Kidney (tissue), 14 donors: Measurements from ENCODE around the gene BCL10. TPM values are rescaled to one million over a fixed set of nuclear protein-coding genes. Genes with fewer than 3 reads are reported as not detected.

Experiments used
- DNase-seq, 5 donors: peaks; one replicate each; pipeline ENCODE4 v3.0.0-alpha.2; 2013 to 2020
- FAIRE-seq: peaks from 2 replicates; lab custom pipeline; 2012; peaks lifted over from hg19 to GRCh38; lab: Jason Lieb, UNC
- H3K27ac ChIP-seq, 2 donors: one replicate each; pipeline ENCODE4 v1.7.0; 2013; ENCODE audit warnings: low read depth in 2 of 2, low read length in 2 of 2, inconsistent platforms in 1 of 2
- H3K27me3 ChIP-seq: one replicate; pipeline ENCODE4 v1.7.1; 2013; ENCODE audit warnings: low read length, inconsistent platforms; ENCODE audit not compliant: control insufficient read depth, insufficient read depth
- H3K36me3 ChIP-seq, 3 donors: one replicate each; pipeline versions ENCODE4 v1.7.0 to v1.7.1; 2013; ENCODE audit warnings: low read length in 3 of 3, control low read depth in 1 of 3, inconsistent platforms in 1 of 3; ENCODE audit not compliant: insufficient read depth in 3 of 3, control insufficient read depth in 2 of 3
- H3K4me1 ChIP-seq, 3 donors: one replicate each; pipeline versions ENCODE4 v1.7.0 to v1.7.1; 2013; ENCODE audit warnings: low read length in 3 of 3, inconsistent platforms in 1 of 3, low read depth in 1 of 3; ENCODE audit not compliant: control insufficient read depth in 2 of 3, insufficient read depth in 2 of 3
- H3K4me3 ChIP-seq, 3 donors: one replicate each; pipeline versions ENCODE4 v1.7.0 to v1.8.1; 2013; ENCODE audit warnings: low read length in 3 of 3, control low read depth in 1 of 3, inconsistent platforms in 1 of 3
- H3K9ac ChIP-seq, 3 donors: one replicate each; pipeline versions ENCODE4 v1.7.0 to v1.7.1; 2013; ENCODE audit warnings: low read length in 3 of 3, control low read depth in 1 of 3, inconsistent platforms in 1 of 3
- H3K9me3 ChIP-seq, 3 donors: one replicate each; pipeline versions ENCODE4 v1.7.0 to v1.7.1; 2013; ENCODE audit warnings: low read length in 3 of 3, control low read depth in 1 of 3, inconsistent platforms in 1 of 3; ENCODE audit not compliant: control insufficient read depth in 2 of 3, insufficient read depth in 1 of 3
- CTCF ChIP-seq: IDR thresholded peaks from 3 replicates; pipeline ENCODE4 v1.5.1; 2012; ENCODE audit warnings: mild to moderate bottlenecking, moderate library complexity, borderline replicate concordance; ENCODE audit not compliant: insufficient read depth; ENCODE audit errors: extremely low read depth
- intact Hi-C: fragments of 100-400 bp; cut with DNase I; formaldehyde crosslinking; loops from one replicate; pipeline ENCODE4 v1.11.1; 2022
- polyA plus RNA-seq: library from polyadenylated mRNA; stranded (reverse); fragments of 350-450 nt; fragmentation: Illumina TruSeq; extraction: RNeasy Lipid Tissue Mini Kit (QIAGEN cat#74804); gene quantifications from one replicate; pipeline ENCODE4 v1.2.3, GENCODE V29; 2014; ENCODE audit warnings: low read depth, low replicate concordance; ENCODE audit not compliant: insufficient read depth
- total RNA-seq: library from RNA; stranded (reverse); fragmentation: NEBNext Ultra II Directional; extraction: Animal tissue kit (Norgen Biotek cat#: 25700); gene quantifications from one replicate; pipeline ENCODE4 v1.2.1, GENCODE V29; 2021
- donor health status: control.
- donor health status: control.
- donor health status: control.
- donor health status: control.
- donor health status: control.
- donor health status: DM: yes; HTN: yes; CAD: no.
- donor health status: Normal renal cell carcinoma (clear cell type).

The BCL10 gene
- total and polyA plus RNA-seq, 2 donors from 2014 or later, result 7.8 to 27.1 TPM

- Histone ChIP-seq H3K27me3 (no peaks in the 10 kb centered on the region), H3K9me3 (no peaks in the 10 kb centered on the region), H3K4me1 (peaks cover 6 to 7% (median 7%) of the 10 kb centered on the region in 3 donors), H3K36me3 (no peaks in the 10 kb centered on the region), H3K4me3 (no peak overlapping the region), H3K9ac (no peak overlapping the region), H3K27ac (peak overlapping the region in 1 of 2 donors; percentile 5)
- FAIRE-seq, result no peak
- DNase-seq, result peak in 4 of 5 donors; percentile 27 to 53 (median 42)
- TF ChIP-seq CTCF, result no peak
- intact Hi-C loops, result no loop called here
Observed at GRCh38 chr1:85279458-85280080, 3.1 kb upstream of the BCL10 start.

GRCh38 chr1:85278853-85279314, 2.5 kb upstream of the BCL10 start:
- no peak for FAIRE-seq
- Histone ChIP-seq H3K9ac (no peak overlapping the region), H3K4me3 (no peak overlapping the region), H3K27ac (peak overlapping the region in 1 of 2 donors; percentile 5), H3K36me3 (no peaks in the 10 kb centered on the region), H3K27me3 (no peaks in the 10 kb centered on the region), H3K9me3 (no peaks in the 10 kb centered on the region), H3K4me1 (peaks cover 7 to 11% (median 7%) of the 10 kb centered on the region in 3 donors)
- TF ChIP-seq CTCF, result no peak
- no peak for DNase-seq
- intact Hi-C loops, result no loop called here

- FAIRE-seq (no peak), DNase-seq (no peak)
- H3K27me3 ChIP-seq, result no peaks in the 10 kb centered on the region
- no peak for TF ChIP-seq CTCF
- H3K9me3 ChIP-seq, result no peaks in the 10 kb centered on the region
- H3K27ac ChIP-seq, result no peak overlapping the region
- intact Hi-C loops, result no loop called here
- peaks cover 7 to 11% (median 8%) of the 10 kb centered on the region in 3 donors for H3K4me1 ChIP-seq
- no peak overlapping the region for H3K4me3 ChIP-seq
- H3K36me3 ChIP-seq, result no peaks in the 10 kb centered on the region
- no peak overlapping the region for H3K9ac ChIP-seq
Observed at GRCh38 chr1:85277802-85278201, 1.4 kb upstream of the BCL10 start.
